ENCODE measurements around the gene FZR1. TPM values are rescaled to one million over a fixed set of nuclear protein-coding genes. Genes with fewer than 3 reads are reported as not detected.

FZR1 gene
- total and polyA plus RNA-seq, 2 experiments from 2014 or later = 16.1 to 39.2 TPM

- TF ChIP-seq ZNF462 (CRISPR knock-in tag; IDR thresholded peaks at IDR 0.05) (no peak), EZH2phosphoT487 (IDR thresholded peaks at IDR 0.05; ENCODE audit: unreplicated experiment) (no peak)
These were observed 39.5 kb upstream of the FZR1 start (continued) for GRCh38 chr19:3466635-3467034.

GRCh38 chr19:3467437-3468198 is 38.5 kb upstream of the FZR1 start:
- Histone ChIP-seq H3K4me1 (ENCODE audit: insufficient read depth) (peaks cover 13% of the 10 kb centered on the region), H3K9me2 (ENCODE audit: insufficient read depth) (no peaks in the 10 kb centered on the region), H3F3A (replicated peaks; ENCODE audit: low read depth) (peaks cover 4% of the 10 kb centered on the region; the same call in 1 of the 2 replicates), H4K20me1 (replicated peaks; ENCODE audit: insufficient read depth) (no peaks in the 10 kb centered on the region), H3K27me3 (ENCODE audit: insufficient read depth) (peaks cover 52% of the 10 kb centered on the region), H3K79me2 (replicated peaks; ENCODE audit: insufficient read depth) (no peaks in the 10 kb centered on the region), H3K27ac (ENCODE audit: low read depth) (no peak overlapping the region), H3K36me3 (ENCODE audit: insufficient read depth) (no peaks in the 10 kb centered on the region), H3K4me3 (no peak overlapping the region), H3K4me2 (no peak overlapping the region), H2AFZ (no peak overlapping the region)
- Mint-ChIP-seq H3K36me3 (ENCODE audit: low read depth) (peaks cover 11% of the 10 kb centered on the region; the same call in 2 of the 3 replicates), H3K27me3 (ENCODE audit: insufficient read depth, low read depth, poor library complexity) (peaks cover 35% of the 10 kb centered on the region), H3K9me3 (peaks cover 29% of the 10 kb centered on the region), H3K27ac (no peak overlapping the region), H3K4me1 (peaks cover 7% of the 10 kb centered on the region), H3K4me3 (no peak overlapping the region)
- ATAC-seq (no peak), DNase-seq (ENCODE audit: low spot score) (no peak)
- no peak for TF ChIP-seq ZNF114 (CRISPR knock-in tag; IDR thresholded peaks at IDR 0.05)
- no peak for TF ChIP-seq ETS1 (IDR thresholded peaks at IDR 0.05)
